ENCODE measurements around the gene MOK. TPM values are rescaled to one million over a fixed set of nuclear protein-coding genes. Genes with fewer than 3 reads are reported as not detected.
"Not testable (repeated sequence)": the region's sequence is repeated elsewhere in the genome, so short reads cannot be mapped to it uniquely, and the experiment has no call there.

MOK gene
- total RNA-seq, 1 experiment from 2014 or later: 107 TPM

DNA sequence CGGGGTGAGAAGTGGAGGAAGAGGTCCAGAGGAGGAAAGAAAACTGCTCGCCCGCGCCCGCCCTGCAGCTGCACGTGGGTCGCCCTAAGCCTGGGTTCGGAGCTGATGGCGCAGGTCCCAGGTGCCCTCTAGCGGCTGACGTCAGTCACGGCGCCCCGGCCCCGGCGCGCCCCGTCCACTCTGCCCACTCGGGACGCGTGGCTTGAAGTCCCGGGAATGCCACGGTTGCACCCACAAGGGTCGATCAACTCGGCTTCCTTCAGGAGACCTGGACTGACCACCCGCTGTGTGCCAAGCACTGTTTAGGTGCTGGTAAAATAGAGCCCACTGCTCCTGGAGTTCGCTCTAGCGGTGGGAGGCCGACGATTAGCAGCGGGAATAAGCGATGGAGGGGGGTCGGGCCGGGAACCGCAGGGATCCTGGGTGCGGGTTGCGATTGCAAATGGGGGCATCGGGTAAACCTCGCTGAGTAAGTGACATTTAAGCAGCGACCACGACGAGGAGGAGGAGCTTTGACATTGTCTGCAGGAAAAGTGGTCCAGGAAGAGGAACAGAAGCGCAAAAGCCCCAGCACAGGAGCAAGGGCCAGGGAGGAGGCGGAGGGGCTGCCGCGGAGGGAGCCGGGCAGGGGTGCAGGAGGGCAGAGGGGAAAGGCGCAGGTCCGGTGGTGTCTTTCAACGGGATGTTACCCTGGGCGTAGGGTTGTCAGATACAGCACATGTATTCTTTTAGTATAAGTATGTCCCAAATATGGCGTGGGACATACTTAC, 9.5 kb upstream of the MOK start:
- intact Hi-C loops (cut with micrococcal nuclease; ENCODE audit: unreplicated experiment): loop anchor here (1.0 to 5.0 kb wide), 3 partner anchors 37 to 252 kb away; no protein-coding TSS in a partner anchor
- peak overlapping the region; percentile 60 for H3K27ac Mint-ChIP-seq (ENCODE audit: unreplicated experiment)
- peak; percentile 88 for DNase-seq

DNA sequence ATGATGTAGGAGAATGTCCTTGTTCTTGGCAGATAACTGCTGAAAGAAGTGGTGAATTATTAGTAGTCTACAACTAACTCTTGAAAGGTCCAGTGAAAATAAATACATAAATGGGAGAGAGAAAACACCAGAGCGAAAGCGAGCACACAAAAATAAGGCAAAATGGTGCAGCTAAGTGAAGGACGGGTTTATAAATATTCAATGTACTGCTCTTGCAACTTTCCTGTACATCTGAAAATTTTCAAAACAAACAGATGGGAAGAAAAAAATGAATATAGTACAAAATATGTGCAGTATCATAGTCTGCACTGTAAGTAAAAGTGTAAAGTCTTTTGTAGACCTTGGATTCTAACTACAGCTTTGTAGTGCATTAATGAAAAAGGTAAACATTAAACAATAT, 1.3 kb downstream of the MOK start:
- H3K9me3 Mint-ChIP-seq (ENCODE audit: low read depth, unreplicated experiment): no peaks in the 10 kb centered on the region
- H3K27ac Mint-ChIP-seq (ENCODE audit: unreplicated experiment): peak overlapping the region; percentile 99
- DNase-seq: no peak
- H3K36me3 Mint-ChIP-seq (ENCODE audit: insufficient read depth, unreplicated experiment): peaks cover 42% of the 10 kb centered on the region
- TF ChIP-seq, protein P1, sequence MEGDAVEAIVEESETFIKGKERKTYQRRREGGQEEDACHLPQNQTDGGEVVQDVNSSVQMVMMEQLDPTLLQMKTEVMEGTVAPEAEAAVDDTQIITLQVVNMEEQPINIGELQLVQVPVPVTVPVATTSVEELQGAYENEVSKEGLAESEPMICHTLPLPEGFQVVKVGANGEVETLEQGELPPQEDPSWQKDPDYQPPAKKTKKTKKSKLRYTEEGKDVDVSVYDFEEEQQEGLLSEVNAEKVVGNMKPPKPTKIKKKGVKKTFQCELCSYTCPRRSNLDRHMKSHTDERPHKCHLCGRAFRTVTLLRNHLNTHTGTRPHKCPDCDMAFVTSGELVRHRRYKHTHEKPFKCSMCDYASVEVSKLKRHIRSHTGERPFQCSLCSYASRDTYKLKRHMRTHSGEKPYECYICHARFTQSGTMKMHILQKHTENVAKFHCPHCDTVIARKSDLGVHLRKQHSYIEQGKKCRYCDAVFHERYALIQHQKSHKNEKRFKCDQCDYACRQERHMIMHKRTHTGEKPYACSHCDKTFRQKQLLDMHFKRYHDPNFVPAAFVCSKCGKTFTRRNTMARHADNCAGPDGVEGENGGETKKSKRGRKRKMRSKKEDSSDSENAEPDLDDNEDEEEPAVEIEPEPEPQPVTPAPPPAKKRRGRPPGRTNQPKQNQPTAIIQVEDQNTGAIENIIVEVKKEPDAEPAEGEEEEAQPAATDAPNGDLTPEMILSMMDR (IDR thresholded peaks at IDR 0.05; ENCODE audit: unreplicated experiment): no peak
- H3K4me1 Mint-ChIP-seq (ENCODE audit: low read depth, unreplicated experiment): peaks cover 24% of the 10 kb centered on the region
- CTCF ChIA-PET: interaction anchor here (1.3 kb wide), 1 partner anchor 11 kb away, joined by 8 read pairs; no protein-coding TSS in a partner anchor
- no TSS peak for BruUV-seq (replicated peaks)
- intact Hi-C loops (cut with micrococcal nuclease; ENCODE audit: unreplicated experiment): loop anchor here (5.0 kb wide), 1 partner anchor 41 kb away; no protein-coding TSS in a partner anchor
- peak overlapping the region; percentile 90 for H3K4me3 Mint-ChIP-seq (ENCODE audit: low read depth, unreplicated experiment)
- H3K27me3 Mint-ChIP-seq (ENCODE audit: unreplicated experiment): no peaks in the 10 kb centered on the region

More for the DNA sequence above, 9.5 kb upstream of the MOK start:
- Mint-ChIP-seq H3K36me3 (ENCODE audit: insufficient read depth, unreplicated experiment) (peaks cover 38% of the 10 kb centered on the region), H3K9me3 (ENCODE audit: low read depth, unreplicated experiment) (no peaks in the 10 kb centered on the region), H3K4me3 (ENCODE audit: low read depth, unreplicated experiment) (peak overlapping the region; percentile 63), H3K27me3 (ENCODE audit: unreplicated experiment) (no peaks in the 10 kb centered on the region), H3K4me1 (ENCODE audit: low read depth, unreplicated experiment) (peaks cover 49% of the 10 kb centered on the region)
- CTCF ChIA-PET: interaction anchor here (0.5 to 1.5 kb wide), 12 partner anchors 10 to 961 kb away, joined by 3 to 9 read pairs (median 4); partner anchors contain the start of gene MOK
- TF ChIP-seq, protein P1 (IDR thresholded peaks at IDR 0.05; ENCODE audit: unreplicated experiment): peak; percentile 96
- no TSS peak for BruUV-seq (replicated peaks)

DNA sequence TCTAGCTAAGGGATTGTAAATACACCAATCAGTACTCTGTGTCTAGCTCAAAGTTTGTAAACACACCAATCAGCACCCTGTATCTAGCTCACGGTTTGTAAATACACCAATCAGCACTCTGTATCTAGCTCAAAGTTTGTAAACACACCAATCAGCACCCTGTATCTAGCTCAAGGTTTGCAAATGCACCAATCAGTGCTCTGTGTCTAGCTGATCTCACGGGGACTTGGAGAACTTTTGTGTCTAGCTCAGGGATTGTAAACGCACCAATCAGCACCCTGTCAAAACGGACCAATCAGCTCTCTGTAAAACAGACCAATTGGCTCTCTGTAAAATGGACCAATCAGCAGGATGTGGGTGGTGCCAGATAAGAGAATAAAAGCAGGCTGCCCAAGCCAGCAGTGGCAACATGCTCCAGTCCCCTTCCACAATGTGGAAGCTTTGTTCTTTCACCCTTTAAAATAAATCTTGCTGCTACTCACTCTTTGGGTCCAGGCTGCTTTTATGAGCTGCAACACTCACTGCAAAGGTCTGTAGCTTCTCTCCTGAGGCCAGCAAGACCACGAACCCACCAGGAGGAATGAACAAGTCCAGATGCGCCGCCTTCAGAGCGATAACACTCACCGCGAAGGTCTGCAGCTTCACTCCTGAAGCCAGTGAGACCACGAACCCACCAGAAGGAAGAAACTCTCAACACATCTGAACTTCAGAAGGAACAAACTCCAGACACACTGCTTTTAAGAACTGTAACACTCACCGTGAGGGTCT, 6.5 kb downstream of the MOK start:
- Mint-ChIP-seq H3K36me3 (ENCODE audit: insufficient read depth, unreplicated experiment) (peaks cover 55% of the 10 kb centered on the region), H3K27ac (ENCODE audit: unreplicated experiment) (peak overlapping the region; percentile 50), H3K4me1 (ENCODE audit: low read depth, unreplicated experiment) (peaks cover 44% of the 10 kb centered on the region)
- H3K9me3 Mint-ChIP-seq (ENCODE audit: low read depth, unreplicated experiment); CTCF ChIA-PET; DNase-seq; H3K27me3 Mint-ChIP-seq (ENCODE audit: unreplicated experiment); H3K4me3 Mint-ChIP-seq (ENCODE audit: low read depth, unreplicated experiment); BruUV-seq (replicated peaks); intact Hi-C loops (cut with micrococcal nuclease; ENCODE audit: unreplicated experiment): not testable (repeated sequence)

DNA sequence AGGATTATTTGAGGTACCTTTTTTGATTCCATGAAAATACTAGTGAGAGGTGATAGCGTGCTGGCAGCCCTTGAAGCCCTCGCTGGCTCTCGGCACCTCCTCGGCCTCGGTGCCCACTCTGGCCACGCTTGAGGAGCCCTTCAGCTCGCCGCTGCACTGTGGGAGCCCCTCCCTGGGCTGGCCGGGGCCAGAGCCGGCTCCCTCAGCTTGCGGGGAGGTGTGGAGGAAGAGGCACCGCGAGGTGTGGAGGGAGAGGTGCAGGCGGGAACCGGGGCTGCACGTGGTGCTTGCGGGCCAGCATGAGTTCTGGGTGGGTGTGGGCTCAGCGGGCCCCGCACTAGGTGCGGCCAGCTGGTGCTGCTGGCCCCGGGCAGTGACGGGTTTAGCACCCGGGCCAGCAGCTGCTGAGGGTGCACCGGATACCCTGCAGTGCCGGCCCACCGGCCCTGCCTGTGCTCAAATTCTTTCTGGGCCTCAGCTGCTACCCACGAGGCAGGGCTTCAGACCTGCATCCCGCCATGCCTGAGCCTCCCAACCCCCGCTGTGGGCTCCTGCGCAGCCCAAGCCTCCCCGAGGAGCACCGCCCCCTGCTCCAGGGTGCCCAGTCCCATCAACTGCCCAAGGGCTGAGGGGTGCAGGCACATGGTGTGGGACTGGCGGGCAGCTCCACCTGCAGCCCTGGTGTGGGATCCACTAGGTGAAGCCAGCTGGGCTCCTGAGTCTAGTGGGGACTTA, 7.4 kb downstream of the MOK start:
- TF ChIP-seq, protein P1 (IDR thresholded peaks at IDR 0.05; ENCODE audit: unreplicated experiment): no peak
- peaks cover 37% of the 10 kb centered on the region for H3K4me1 Mint-ChIP-seq (ENCODE audit: low read depth, unreplicated experiment)
- no peaks in the 10 kb centered on the region for H3K27me3 Mint-ChIP-seq (ENCODE audit: unreplicated experiment)
- no peak for DNase-seq
- CTCF ChIA-PET: no interaction called here
- intact Hi-C loops (cut with micrococcal nuclease; ENCODE audit: unreplicated experiment): no loop called here
- no peak overlapping the region for H3K27ac Mint-ChIP-seq (ENCODE audit: unreplicated experiment)
- no peaks in the 10 kb centered on the region for H3K9me3 Mint-ChIP-seq (ENCODE audit: low read depth, unreplicated experiment)
- no TSS peak for BruUV-seq (replicated peaks)
- no peak overlapping the region for H3K4me3 Mint-ChIP-seq (ENCODE audit: low read depth, unreplicated experiment)
- H3K36me3 Mint-ChIP-seq (ENCODE audit: insufficient read depth, unreplicated experiment): peaks cover 50% of the 10 kb centered on the region
